HTR-8/SVneo (cell line): ENCODE results near the gene DPP9.
"Not testable (repeated sequence)": the region's sequence is repeated elsewhere in the genome, so short reads cannot be mapped to it uniquely, and the experiment has no call there.

ENCODE experiments used
- DNase-seq: peaks from one replicate; pipeline ENCODE4 v3.0.0; 2011; ENCODE audit warnings: low spot score, mixed read lengths; ENCODE audit not compliant: insufficient read length
- FAIRE-seq: peaks from 2 replicates; lab custom pipeline; 2011; peaks lifted over from hg19 to GRCh38; lab: Jason Lieb, UNC

The DPP9 gene

DNA sequence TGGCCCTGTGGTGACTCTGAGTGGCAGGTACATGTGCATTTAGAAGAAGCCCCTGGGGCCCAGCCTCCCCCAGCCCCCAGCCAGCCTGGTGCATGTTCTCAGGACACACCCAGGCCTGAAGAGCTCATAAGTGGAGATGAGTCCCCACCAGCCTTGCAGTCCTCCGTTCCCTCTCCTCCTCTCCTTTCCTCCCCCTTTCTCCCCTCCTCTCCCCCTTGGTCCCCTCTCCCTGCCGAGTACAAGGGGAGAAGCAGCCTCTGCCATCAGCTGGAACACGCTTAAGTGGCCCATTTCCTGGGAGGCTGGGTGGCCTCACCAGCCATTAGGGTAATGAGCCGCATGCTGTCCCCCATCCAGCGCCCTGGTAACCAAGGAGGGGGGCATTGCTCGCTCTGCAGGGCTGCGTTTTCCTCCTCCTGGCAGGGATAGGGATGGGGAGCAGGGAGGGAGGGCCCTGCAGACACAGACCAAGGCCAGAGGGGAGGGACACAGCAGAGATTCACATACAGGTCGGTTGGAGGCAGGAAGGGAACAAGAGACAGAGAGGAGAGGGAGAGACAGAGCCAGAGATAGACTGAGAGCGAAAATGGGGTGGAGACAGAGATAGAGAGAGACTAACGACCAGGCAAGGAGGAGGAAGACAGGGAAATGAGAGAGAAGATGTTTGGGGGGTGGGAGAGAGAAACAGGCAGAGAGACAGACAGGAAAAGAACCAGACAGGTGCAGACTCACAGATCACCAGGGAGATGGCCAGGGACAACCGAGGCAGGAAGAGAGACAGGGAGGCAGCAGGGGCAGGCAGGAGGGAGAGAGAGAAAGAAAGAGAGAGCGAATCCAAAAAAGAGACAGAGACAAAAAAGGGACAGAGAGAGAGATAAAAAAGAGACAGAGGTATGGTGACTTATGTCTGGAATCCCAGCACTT, 19.3 kb upstream of the DPP9 start:
- FAIRE-seq (no peak), DNase-seq (no peak)

- DNase-seq: no peak
- no peak for FAIRE-seq
Observed at GRCh38 chr19:4740092-4740491, 16.4 kb upstream of the DPP9 start.

- FAIRE-seq (no peak), DNase-seq (no peak)
Observed at GRCh38 chr19:4738734-4739133, 15.1 kb upstream of the DPP9 start.

DNA sequence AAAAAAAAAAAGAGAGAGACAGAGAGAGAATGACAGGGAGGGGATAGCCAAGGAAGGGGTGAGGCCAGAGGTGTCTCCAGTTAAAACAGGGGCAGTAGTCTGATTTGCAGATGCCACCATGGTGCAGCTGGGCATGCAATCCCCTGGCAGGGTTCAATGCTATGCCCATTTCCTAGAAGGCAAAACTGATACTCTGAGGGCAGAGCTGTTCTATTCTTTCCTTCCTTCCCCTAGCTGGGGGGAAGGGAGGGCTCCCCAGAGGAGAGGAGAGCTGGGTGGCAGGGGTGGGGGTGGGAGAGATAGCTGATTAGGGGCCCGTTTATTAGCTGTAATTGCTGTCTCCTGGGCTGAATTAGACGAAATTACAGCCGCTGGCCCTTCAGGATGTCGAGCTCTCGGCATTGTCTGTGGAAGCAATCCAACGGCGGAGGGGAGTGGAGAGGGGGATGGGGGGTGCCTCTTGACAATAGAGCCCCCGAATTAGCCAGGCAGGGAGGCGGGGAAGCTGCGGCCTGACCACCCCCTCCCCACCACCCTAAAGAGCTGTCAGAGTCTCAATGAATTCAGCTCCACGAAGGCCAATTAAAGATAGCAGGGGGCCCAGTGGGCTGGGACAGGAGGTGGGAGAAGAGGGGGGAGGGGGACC, 14.4 kb upstream of the DPP9 start:
- no peak for FAIRE-seq
- DNase-seq: no peak

GRCh38 chr19:4733755-4734345, 10.2 kb upstream of the DPP9 start:
- FAIRE-seq (no peak), DNase-seq (no peak)

- peak; percentile 69 for FAIRE-seq
Observed at GRCh38 chr19:4732680-4733114, 9.1 kb upstream of the DPP9 start.

GRCh38 chr19:4730740-4731171, 7.1 kb upstream of the DPP9 start:
- no peak for FAIRE-seq
- no peak for DNase-seq

More at GRCh38 chr19:4732680-4733114, 9.1 kb upstream of the DPP9 start:
- peak; percentile 67 for DNase-seq

GRCh38 chr19:4728871-4729270, 5.2 kb upstream of the DPP9 start:
- FAIRE-seq: no peak
- DNase-seq: no peak

DNA sequence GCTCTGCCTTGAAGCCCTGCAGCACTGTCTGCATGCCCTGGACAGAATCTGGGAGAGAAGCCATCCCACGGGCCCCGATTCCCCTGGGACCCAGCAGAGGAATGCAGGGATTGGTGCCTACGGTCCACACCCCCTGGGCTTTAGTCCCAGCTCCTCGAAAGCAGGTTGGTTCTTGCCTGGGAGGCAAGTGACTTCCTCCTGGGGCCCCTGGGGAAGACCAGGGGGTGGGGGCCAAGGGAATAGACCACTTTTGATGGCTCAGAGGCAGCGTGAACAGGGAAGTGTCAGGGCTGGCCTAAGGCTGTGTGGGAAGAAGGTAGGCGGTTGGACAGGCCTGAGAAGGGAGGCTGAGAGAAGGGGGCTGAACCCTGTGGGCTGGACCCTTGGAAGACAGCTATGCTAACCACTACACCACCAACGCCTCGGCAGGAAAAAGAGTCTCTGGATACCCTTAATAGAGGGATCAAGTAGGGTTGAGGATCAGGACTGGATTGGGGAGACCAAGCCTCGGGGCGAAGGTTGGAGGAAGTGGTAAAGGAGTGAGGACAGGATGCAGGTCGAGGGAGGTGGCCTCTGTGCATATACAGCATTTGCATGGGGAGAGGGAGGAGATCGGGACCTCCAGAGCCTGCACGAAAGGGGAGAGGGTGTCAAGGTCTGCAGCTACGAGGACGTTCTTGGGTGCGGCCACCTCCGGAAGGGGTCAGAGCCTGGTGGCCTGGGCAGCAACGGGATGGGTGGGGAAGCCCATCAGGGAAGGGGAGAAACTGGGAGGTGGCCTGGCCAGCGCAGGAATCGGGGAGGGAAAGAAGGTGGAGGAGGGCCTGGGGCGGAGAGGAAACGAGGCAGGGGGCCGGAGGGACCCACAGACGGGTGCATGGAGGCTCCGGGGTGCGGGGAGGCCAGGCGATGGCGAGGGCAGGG, 709 bp downstream of the DPP9 start:
- FAIRE-seq (no peak), DNase-seq (no peak)

- DNase-seq (no peak), FAIRE-seq (no peak)
Observed at GRCh38 chr19:4721196-4721595, 2.4 kb downstream of the DPP9 start.

- FAIRE-seq (no peak), DNase-seq (no peak)
Observed at GRCh38 chr19:4720037-4720700, 3.5 kb downstream of the DPP9 start.

- DNase-seq (no peak), FAIRE-seq (no peak)
Observed at GRCh38 chr19:4719499-4719866, 4.2 kb downstream of the DPP9 start.

DNA sequence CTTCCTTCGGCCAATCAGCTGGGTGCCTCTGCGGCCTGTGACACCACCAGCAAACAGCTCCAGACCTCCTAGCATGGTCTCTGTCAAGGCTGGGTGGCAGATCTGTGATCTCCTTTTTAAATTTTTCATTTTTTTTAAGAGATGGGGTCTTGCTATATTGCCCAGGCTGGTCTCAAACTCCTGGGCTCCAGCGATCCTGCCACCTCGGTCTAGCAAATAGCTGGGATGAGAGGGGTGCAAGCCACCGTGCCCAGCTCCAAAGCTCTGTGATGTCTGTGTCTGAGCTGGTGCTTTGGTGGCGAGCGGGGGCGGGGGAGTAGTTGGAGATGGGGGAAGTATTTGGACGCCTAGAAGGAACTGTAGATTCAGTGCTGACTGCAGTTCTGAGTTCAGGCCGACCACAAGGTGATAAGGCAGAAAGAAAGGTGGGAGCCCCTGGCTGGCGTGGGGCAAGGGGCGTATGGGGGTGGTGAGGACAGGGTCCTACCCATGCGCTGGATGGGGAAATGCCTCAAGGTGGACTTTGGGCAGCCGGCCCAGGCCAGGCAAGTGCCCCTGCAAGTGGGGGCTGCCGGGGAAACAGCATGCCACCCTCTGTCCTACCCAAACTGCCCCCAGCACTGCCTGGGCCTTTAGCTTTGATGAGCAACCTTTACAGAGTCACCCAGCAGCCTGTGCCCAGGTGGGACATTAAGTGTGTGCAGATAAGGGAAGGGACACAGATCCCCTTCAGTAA, 5.5 kb downstream of the DPP9 start:
- FAIRE-seq (no peak), DNase-seq (no peak)

DNA sequence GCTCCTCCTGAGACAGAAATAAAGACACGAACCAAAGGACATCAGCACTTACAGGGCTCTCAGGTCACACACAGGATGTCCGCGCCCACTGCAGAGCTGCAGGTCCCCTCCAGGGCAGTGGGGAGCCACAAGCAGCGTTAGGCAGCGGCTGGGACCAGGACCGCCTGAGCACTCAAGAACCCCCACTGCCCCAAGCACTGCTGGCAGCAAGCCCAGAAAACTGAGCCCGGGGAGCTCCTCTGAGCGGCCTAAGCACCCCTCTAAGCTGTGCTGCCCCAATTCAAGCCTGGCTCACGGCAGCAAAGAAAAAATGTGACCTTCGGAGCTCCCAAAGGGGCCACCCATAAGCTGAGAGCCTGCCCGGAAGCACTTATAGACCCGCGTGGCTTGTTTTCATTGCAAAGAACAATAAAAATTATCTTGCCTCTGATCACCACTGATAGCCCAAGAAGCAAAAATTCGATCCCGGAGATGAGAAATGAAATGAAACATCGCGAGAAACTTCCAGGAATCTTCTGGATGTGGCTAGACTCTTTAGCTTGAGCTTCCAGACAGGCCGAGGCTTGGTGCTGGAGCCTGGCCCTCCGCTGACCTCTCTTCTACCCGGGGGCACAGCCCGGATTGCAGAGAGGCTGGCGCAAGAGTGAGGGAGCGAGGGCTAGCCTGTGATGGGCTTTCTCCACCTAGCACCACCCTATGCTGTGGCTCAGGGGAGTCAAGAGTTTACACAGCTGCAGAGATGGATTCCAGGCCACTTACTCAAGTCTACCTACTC, 6.3 kb downstream of the DPP9 start:
- peak; percentile 65 for DNase-seq
- peak; percentile 69 for FAIRE-seq

GRCh38 chr19:4715529-4716221, 8.0 kb downstream of the DPP9 start:
- DNase-seq: no peak
- no peak for FAIRE-seq

DNA sequence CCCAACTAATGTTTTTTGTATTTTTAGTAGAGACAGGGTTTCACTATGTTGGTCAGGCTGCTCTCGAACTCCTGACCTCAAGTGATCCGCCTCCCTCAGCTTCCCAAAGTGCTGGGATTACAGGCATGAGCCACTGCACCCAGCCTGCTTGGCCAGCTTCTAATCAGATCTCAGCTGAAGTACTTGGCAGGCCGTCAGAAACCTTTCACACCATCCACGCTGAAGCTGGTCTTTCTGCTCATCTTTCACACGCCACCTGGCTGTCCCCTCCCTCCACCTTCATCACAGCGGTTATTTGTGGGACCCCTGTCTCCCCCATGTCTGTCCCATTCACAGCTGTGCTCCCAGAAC, 8.5 kb downstream of the DPP9 start:
- not testable (repeated sequence) for DNase-seq, FAIRE-seq

DNA sequence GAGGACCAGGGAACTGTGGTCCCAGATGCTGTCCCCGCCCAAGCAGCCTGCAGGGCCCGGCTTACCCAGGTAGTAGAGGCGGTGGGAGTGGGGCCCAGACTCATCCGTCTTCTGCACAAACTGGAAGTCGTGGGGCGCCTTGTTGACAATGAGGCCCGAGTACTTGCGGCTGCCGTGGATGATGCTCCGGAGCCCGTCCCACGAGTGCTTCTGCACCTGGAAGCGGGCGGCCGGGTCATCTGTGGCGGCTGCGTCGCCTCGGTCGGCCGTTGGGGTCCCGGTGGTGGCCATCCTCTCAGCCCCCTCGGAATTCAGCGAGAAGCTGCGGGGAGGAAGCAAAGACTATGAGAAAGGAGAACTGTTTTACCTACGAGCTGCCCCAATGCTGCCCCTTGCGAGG, 9.6 kb downstream of the DPP9 start:
- FAIRE-seq: no peak
- DNase-seq: no peak
